Suprapubic skin (tissue), 4 donors: ENCODE data around the gene ERICH2. TPM values are rescaled to one million over a fixed set of nuclear protein-coding genes. Genes with fewer than 3 reads are reported as not detected.

Source experiments
- DNase-seq, 2 donors: peaks; one replicate each; pipeline ENCODE4 v3.0.0-alpha.2; 2019; ENCODE audit warnings: low spot score in 2 of 2
- H3K27ac ChIP-seq: fragments of 200-600 bp; sonication (generic); one replicate; pipeline ENCODE4 v1.5.1; 2019
- H3K27me3 ChIP-seq: fragments of 200-600 bp; sonication (generic); one replicate; pipeline ENCODE4 v1.5.1; 2019
- H3K36me3 ChIP-seq: fragments of 200-600 bp; sonication (generic); one replicate; pipeline ENCODE4 v1.5.1; 2019
- H3K4me1 ChIP-seq: fragments of 200-600 bp; sonication (generic); one replicate; pipeline ENCODE4 v1.5.1; 2019
- H3K4me3 ChIP-seq: fragments of 200-600 bp; sonication (generic); one replicate; pipeline ENCODE4 v1.5.1; 2019; ENCODE audit warnings: mild to moderate bottlenecking
- H3K9me3 ChIP-seq: fragments of 200-600 bp; sonication (generic); one replicate; pipeline ENCODE4 v1.5.1; 2019
- EP300 ChIP-seq: sonication (generic); formaldehyde crosslinking; IDR thresholded peaks from one replicate; pipeline ENCODE4 v1.6.1; 2017; ENCODE audit warnings: antibody characterized with exemption
- POLR2A ChIP-seq, 2 donors: fragments of 450-650 bp; IDR thresholded peaks; one replicate each; pipeline ENCODE4 v1.6.1; 2017; ENCODE audit warnings: antibody characterized with exemption in 2 of 2, mild to moderate bottlenecking in 2 of 2, moderate library complexity in 2 of 2
- POLR2AphosphoS5 ChIP-seq, 3 donors: sonication (generic); formaldehyde crosslinking; IDR thresholded peaks; one replicate each; pipeline ENCODE4 v1.6.1; 2017; ENCODE audit warnings: antibody characterized with exemption in 3 of 3
- WGBS: methylation state at CpG from one replicate; pipeline ENCODE4 v1.1.5; 2018; 5-methylcytosine and 5-hydroxymethylcytosine counted together
- total RNA-seq, 4 donors: library from RNA; depleted of rRNA; stranded (reverse); fragments of >200 nt; gene quantifications; one replicate each; pipeline ENCODE4 v1.1.0, GENCODE V29; 2016
- TF ChIP-seq, protein P1 (sequence below), 2 donors: fragments of 200-600 bp in 1 of 2; fragments of 450-650 bp in 1 of 2; sonication (generic) in 1 of 2; IDR thresholded peaks; one replicate each; pipeline ENCODE4 v1.5.1; 2016 to 2019; ENCODE audit warnings: antibody characterized with exemption in 2 of 2, mild to moderate bottlenecking in 1 of 2, moderate library complexity in 1 of 2

ERICH2 gene
- total RNA-seq, 4 donors from 2014 or later = not detected

DNA sequence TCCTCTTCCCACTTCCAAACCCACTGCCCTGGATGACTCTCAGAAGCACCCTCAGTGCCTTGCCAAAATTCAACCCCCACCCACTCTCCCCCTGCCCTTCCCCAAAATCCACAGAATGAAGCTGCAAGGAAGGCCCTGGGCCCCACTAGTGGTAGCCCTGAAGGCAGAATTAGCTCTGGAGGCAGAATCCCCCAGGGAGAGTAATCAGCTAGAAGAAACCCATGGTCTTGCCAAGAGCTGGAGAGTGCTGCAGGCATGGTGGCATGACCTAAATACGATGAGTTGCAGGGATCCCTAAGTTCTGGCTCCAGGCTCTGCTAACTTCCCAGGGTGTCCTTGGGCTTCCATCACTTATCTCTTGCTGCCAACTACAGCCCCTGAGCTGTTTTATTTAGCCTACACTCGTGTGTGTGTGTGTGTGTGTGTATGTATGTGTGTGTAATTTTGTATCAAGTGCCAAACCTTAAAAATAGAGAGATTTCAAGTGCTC is 54.4 kb downstream of the ERICH2 start:
- H3K36me3 ChIP-seq = no peaks in the 10 kb centered on the region
- no peak overlapping the region for H3K27ac ChIP-seq
- DNase-seq = no peak
- H3K27me3 ChIP-seq = peaks cover 91% of the 10 kb centered on the region
- TF ChIP-seq, protein P1, sequence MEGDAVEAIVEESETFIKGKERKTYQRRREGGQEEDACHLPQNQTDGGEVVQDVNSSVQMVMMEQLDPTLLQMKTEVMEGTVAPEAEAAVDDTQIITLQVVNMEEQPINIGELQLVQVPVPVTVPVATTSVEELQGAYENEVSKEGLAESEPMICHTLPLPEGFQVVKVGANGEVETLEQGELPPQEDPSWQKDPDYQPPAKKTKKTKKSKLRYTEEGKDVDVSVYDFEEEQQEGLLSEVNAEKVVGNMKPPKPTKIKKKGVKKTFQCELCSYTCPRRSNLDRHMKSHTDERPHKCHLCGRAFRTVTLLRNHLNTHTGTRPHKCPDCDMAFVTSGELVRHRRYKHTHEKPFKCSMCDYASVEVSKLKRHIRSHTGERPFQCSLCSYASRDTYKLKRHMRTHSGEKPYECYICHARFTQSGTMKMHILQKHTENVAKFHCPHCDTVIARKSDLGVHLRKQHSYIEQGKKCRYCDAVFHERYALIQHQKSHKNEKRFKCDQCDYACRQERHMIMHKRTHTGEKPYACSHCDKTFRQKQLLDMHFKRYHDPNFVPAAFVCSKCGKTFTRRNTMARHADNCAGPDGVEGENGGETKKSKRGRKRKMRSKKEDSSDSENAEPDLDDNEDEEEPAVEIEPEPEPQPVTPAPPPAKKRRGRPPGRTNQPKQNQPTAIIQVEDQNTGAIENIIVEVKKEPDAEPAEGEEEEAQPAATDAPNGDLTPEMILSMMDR (IDR thresholded peaks at IDR 0.05) = no peak
- WGBS = 8% methylated on average over 1 of the region's 2 CpGs
- no peak overlapping the region for H3K4me3 ChIP-seq
- no peaks in the 10 kb centered on the region for H3K9me3 ChIP-seq
- H3K4me1 ChIP-seq = peaks cover 45% of the 10 kb centered on the region

DNA sequence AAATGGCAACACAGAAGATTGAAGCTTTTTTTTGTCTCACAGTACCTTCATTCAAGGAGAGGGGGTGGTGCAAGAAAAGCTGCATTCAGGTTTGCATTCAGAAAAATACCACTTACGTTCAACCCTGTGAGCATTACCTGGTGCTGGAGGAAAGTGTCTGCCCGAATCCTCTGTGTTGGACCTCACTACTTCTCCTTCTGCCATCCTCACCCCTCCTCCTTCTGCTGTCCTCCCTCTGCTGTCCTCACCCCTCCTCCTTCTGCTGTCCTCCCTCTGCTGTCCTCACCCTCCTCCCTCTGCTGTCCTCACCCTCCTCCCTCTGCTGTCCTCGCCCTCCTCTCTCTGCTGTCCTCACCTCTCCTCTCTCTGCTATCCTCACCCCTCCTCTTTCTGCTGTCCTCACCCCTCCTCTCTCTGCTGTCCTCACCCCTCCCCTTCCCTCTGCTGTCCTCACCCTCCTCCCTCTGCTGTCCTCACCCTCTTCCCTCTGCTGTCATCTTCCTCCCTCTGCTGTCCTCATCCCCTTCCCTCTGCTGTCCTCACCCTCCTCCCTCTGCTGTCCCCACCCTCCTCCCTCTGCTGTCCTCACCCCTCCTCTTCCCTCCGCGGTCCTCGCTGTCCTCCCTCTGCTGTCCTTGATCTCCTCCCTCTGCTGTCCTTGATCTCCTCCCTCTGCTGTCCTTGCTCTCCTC is 57.8 kb downstream of the ERICH2 start:
- TF ChIP-seq POLR2A (IDR thresholded peaks at IDR 0.05) (no peak), EP300 (no peak), POLR2AphosphoS5 (IDR thresholded peaks at IDR 0.05) (no peak)
- TF ChIP-seq, protein P1 (IDR thresholded peaks at IDR 0.05) = no peak
- peaks cover 10% of the 10 kb centered on the region for H3K4me1 ChIP-seq
- no peak for DNase-seq
- H3K9me3 ChIP-seq = no peaks in the 10 kb centered on the region
- no peak overlapping the region for H3K4me3 ChIP-seq
- peaks cover 64% of the 10 kb centered on the region for H3K27me3 ChIP-seq
- WGBS = 70% methylated on average over 6 of the region's 6 CpGs
- no peak overlapping the region for H3K27ac ChIP-seq
- H3K36me3 ChIP-seq = no peaks in the 10 kb centered on the region

DNA sequence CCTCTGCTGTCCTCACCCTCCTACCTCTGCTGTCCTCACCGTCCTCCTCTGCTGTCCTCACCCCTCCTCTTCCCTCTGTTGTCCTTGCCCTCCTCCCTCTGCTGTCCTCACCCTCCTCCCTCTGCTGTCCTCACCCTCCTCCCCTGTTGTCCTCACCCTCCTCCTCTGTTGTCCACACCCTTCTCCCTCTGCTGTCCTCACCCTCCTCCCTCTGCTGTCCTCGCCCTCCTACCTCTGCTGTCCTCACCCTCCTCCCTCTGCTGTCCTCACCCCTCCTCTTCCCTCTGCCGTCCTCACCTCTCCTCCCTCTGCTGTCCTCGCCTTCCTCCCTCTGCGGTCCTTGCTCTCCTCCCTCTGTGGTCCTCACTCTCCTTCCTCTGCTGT is 58.3 kb downstream of the ERICH2 start:
- 75% methylated on average over 5 of the region's 5 CpGs for WGBS
- H3K27me3 ChIP-seq = peaks cover 58% of the 10 kb centered on the region
- TF ChIP-seq EP300 = no peak
- no peak for TF ChIP-seq POLR2AphosphoS5 (IDR thresholded peaks at IDR 0.05)
- TF ChIP-seq POLR2A (IDR thresholded peaks at IDR 0.05) = no peak
- TF ChIP-seq, protein P1 (IDR thresholded peaks at IDR 0.05) = no peak

DNA sequence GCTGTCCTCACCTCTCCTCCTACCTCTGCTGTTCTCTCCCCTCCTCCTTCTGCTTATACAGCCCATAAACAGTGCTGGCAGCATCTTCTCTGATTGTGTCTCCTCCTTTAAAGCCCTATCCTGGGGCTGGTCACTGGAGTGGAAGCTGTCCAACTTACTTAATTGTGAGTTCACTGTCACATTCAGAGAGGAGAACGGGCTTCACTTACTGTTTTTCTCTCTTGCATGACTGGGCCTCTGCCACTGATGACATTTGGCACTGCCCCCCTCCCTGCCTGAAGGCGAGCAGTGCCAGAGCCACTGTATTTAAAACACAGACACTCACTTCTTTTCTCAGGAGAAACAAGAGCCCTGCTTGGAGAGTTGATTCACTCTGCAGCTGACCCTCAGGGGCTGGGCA is 58.9 kb downstream of the ERICH2 start:
- Histone ChIP-seq H3K9me3 (no peaks in the 10 kb centered on the region), H3K4me1 (no peaks in the 10 kb centered on the region), H3K4me3 (no peak overlapping the region), H3K27me3 (peaks cover 53% of the 10 kb centered on the region), H3K27ac (no peak overlapping the region), H3K36me3 (no peaks in the 10 kb centered on the region)
- 40% methylated on average over 2 of the region's 2 CpGs for WGBS
- no peak for DNase-seq
- TF ChIP-seq POLR2A (IDR thresholded peaks at IDR 0.05) = no peak
- TF ChIP-seq, protein P1 (IDR thresholded peaks at IDR 0.05) = no peak
- no peak for TF ChIP-seq EP300
- no peak for TF ChIP-seq POLR2AphosphoS5 (IDR thresholded peaks at IDR 0.05)

More for the DNA sequence above, 58.3 kb downstream of the ERICH2 start:
- no peaks in the 10 kb centered on the region for H3K9me3 ChIP-seq
- H3K36me3 ChIP-seq = no peaks in the 10 kb centered on the region
- no peak overlapping the region for H3K4me3 ChIP-seq
- H3K4me1 ChIP-seq = peaks cover 5% of the 10 kb centered on the region
- no peak for DNase-seq
- H3K27ac ChIP-seq = no peak overlapping the region

DNA sequence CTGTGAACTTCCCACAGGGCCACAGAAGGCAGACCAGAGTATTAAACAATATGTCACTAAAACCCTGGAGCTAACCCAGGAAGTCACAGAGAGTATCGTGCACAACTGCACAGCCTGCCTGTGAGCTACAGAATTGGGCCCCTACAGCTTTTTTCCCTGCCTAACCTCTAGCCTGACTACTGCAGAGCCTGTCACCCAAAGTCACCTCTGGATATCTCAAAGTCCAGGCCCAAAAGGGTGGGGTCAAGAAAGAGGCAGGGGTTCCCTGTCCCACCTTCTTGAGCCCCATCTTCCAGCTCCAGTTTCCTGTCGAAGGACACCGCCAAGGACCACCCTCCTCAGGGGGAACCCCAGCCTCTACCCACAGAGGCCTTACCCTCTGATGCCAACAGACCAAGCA is 60.0 kb downstream of the ERICH2 start:
- H3K27me3 ChIP-seq = peaks cover 42% of the 10 kb centered on the region
- no peak overlapping the region for H3K4me3 ChIP-seq
- no peaks in the 10 kb centered on the region for H3K36me3 ChIP-seq
- TF ChIP-seq, protein P1 (IDR thresholded peaks at IDR 0.05) = no peak
- TF ChIP-seq POLR2A (IDR thresholded peaks at IDR 0.05) (no peak), EP300 (no peak), POLR2AphosphoS5 (IDR thresholded peaks at IDR 0.05) (no peak)
- no peaks in the 10 kb centered on the region for H3K9me3 ChIP-seq
- no peaks in the 10 kb centered on the region for H3K4me1 ChIP-seq
- DNase-seq = no peak
- H3K27ac ChIP-seq = no peak overlapping the region
- 89% methylated on average over 3 of the region's 3 CpGs for WGBS
